Ovary (tissue), 3 donors: Measurements from ENCODE around the gene GTPBP3.

Experiments used
- EP300 ChIP-seq: sonication (generic); formaldehyde crosslinking; IDR thresholded peaks from one replicate; pipeline ENCODE4 v1.6.1; 2017; ENCODE audit warnings: antibody characterized with exemption
- POLR2A ChIP-seq: fragments of 450-650 bp; IDR thresholded peaks from one replicate; pipeline ENCODE4 v1.6.1; 2017; ENCODE audit warnings: antibody characterized with exemption, mild to moderate bottlenecking, moderate library complexity
- TF ChIP-seq, protein P1 (sequence below), 3 donors: fragments of 450-650 bp in 2 of 3; fragments of 200-600 bp in 1 of 3; IDR thresholded peaks; one replicate each; pipeline versions ENCODE4 v1.5.1 to v1.8.0; 2016 to 2022; ENCODE audit warnings: antibody characterized with exemption in 3 of 3, mild to moderate bottlenecking in 1 of 3
- donor health status: DM: no; HTN: no; CAD: no.

DNA sequence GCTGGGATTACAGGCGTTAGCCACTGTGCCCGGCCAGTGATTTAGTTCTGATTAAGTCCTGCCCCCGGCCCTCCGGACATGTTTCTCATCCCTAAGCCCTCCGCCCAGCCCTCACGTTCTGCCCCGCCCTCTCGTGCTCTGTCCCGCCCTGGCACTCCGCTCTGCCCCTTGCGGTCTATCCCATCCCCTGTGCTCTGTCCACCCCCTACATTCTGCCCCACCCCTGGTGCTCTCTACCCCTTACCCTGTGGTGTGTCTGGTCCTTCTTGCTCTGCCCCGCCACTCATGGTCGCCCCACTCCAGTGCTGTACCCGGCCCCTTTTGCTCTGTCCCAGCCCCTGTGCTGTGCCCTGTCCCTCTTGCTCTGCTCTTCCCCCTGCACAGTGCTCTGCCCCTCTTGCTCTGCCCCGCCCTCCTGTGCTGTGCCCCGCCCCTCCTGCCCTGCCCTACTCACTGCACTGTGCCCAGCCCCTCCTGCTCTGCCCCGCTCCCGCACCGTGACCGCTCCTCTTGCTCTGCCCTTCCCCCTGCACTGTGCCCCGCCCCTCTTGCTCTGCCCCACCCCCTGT lies 3.0 kb downstream of the GTPBP3 start:
- TF ChIP-seq POLR2A (no peak), EP300 (no peak)
- TF ChIP-seq, protein P1, sequence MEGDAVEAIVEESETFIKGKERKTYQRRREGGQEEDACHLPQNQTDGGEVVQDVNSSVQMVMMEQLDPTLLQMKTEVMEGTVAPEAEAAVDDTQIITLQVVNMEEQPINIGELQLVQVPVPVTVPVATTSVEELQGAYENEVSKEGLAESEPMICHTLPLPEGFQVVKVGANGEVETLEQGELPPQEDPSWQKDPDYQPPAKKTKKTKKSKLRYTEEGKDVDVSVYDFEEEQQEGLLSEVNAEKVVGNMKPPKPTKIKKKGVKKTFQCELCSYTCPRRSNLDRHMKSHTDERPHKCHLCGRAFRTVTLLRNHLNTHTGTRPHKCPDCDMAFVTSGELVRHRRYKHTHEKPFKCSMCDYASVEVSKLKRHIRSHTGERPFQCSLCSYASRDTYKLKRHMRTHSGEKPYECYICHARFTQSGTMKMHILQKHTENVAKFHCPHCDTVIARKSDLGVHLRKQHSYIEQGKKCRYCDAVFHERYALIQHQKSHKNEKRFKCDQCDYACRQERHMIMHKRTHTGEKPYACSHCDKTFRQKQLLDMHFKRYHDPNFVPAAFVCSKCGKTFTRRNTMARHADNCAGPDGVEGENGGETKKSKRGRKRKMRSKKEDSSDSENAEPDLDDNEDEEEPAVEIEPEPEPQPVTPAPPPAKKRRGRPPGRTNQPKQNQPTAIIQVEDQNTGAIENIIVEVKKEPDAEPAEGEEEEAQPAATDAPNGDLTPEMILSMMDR (IDR thresholded peaks at IDR 0.05), result no peak
